IMR-90 (cell line): ENCODE results near the gene CLEC16A. TPM values are rescaled to one million over a fixed set of nuclear protein-coding genes. Genes with fewer than 3 reads are reported as not detected.

Experiments used
- ATAC-seq: fragments of 200-7000 bp; cut with Tn5 transposase; 2 replicates; pipeline ENCODE4 v1.9.1; 2020; ENCODE audit warnings: low read depth, mild to moderate bottlenecking, moderate library complexity
- BruUV-seq: library from RNA; stranded (reverse); fragments of 400-500 nt; replicated peaks from 2 replicates; lab custom pipeline; 2021; lab: Mats Ljungman, UMichigan
- CTCF ChIA-PET: fragments of 300-600 bp; formaldehyde crosslinking; extraction: SDS; loops from one replicate; lab custom pipeline; 2021; ENCODE audit warnings: antibody characterized with exemption; lab: Yijun Ruan, JAX
- POLR2A ChIA-PET: fragments of 300-600 bp; sonication (Branson Sonifier 250); formaldehyde crosslinking; loops from one replicate; lab custom pipeline; 2022; ENCODE audit warnings: antibody characterized with exemption; ENCODE audit not compliant: unreplicated experiment; lab: Charles Lee
- DNase-seq: peaks from one replicate; pipeline ENCODE4 v3.0.0; 2013
- H2AFZ ChIP-seq: replicated peaks from 2 replicates; pipeline ENCODE3; 2013; ENCODE audit warnings: low read length, mild to moderate bottlenecking; ENCODE audit not compliant: poor library complexity
- H2AK5ac ChIP-seq: 2 replicates; pipeline ENCODE4 v1.6.1; 2013; ENCODE audit warnings: low read depth, low read length, inconsistent platforms
- H2AK9ac ChIP-seq: replicated peaks from 2 replicates; pipeline ENCODE3; 2013; ENCODE audit warnings: mild to moderate bottlenecking, low read depth, low read length, moderate library complexity; ENCODE audit not compliant: poor library complexity
- H2BK120ac ChIP-seq: 2 replicates; pipeline ENCODE4 v1.6.1; 2013; ENCODE audit warnings: low read depth, low read length, inconsistent platforms
- H2BK15ac ChIP-seq: 3 replicates; pipeline ENCODE4 v1.6.1; 2013; ENCODE audit warnings: low read depth, low read length, inconsistent platforms
- H2BK20ac ChIP-seq: 2 replicates; pipeline ENCODE4 v1.6.1; 2013; ENCODE audit warnings: low read depth, mild to moderate bottlenecking, inconsistent platforms, low read length, moderate library complexity
- H2BK5ac ChIP-seq: 2 replicates; pipeline ENCODE4 v1.6.1; 2013; ENCODE audit warnings: mild to moderate bottlenecking, low read depth, low read length, inconsistent platforms; ENCODE audit not compliant: poor library complexity, severe bottlenecking
- H3K14ac ChIP-seq: replicated peaks from 2 replicates; pipeline ENCODE4 v1.6.1; 2013; ENCODE audit warnings: low read depth, low read length, inconsistent platforms
- H3K18ac ChIP-seq: 2 replicates; pipeline ENCODE4 v1.6.1; 2013; ENCODE audit warnings: low read depth, low read length, control low read depth
- H3K23ac ChIP-seq: 2 replicates; pipeline ENCODE4 v1.6.1; 2013; ENCODE audit warnings: low read depth, low read length, inconsistent platforms
- H3K27ac ChIP-seq: 2 replicates; pipeline ENCODE4 v1.5.1; 2013; ENCODE audit warnings: mild to moderate bottlenecking, control low read depth, low read length; ENCODE audit not compliant: insufficient read depth
- H3K27me3 ChIP-seq: 2 replicates; pipeline ENCODE4 v1.6.1; 2013; ENCODE audit warnings: low read length; ENCODE audit not compliant: control insufficient read depth, insufficient read depth
- H3K36me3 ChIP-seq: 2 replicates; pipeline ENCODE4 v1.6.1; 2013; ENCODE audit warnings: low read length, mixed read lengths; ENCODE audit not compliant: control insufficient read depth, insufficient read depth
- H3K4ac ChIP-seq: 2 replicates; pipeline ENCODE4 v1.6.1; 2013; ENCODE audit warnings: low read depth, low read length, inconsistent platforms
- H3K4me1 ChIP-seq: 2 replicates; pipeline ENCODE4 v1.6.1; 2013; ENCODE audit warnings: low read length, mixed read lengths; ENCODE audit not compliant: control insufficient read depth, insufficient read depth
- H3K4me2 ChIP-seq: 2 replicates; pipeline ENCODE4 v1.6.1; 2013; ENCODE audit warnings: low read depth, mild to moderate bottlenecking, control low read depth, low read length, moderate library complexity
- H3K4me3 ChIP-seq: 2 replicates; pipeline ENCODE4 v1.5.1; 2013; ENCODE audit warnings: low read depth, mild to moderate bottlenecking, control low read depth, low read length, moderate library complexity; ENCODE audit not compliant: insufficient read depth
- H3K56ac ChIP-seq: 2 replicates; pipeline ENCODE4 v1.6.1; 2013; ENCODE audit warnings: low read length, inconsistent platforms; ENCODE audit not compliant: insufficient read depth; ENCODE audit errors: extremely low read depth
- H3K79me1 ChIP-seq, 2 experiments: 2 replicates each; pipeline ENCODE4 v1.6.1; 2013; ENCODE audit warnings: low read length in 2 of 2, inconsistent platforms in 1 of 2, low read depth in 1 of 2
- H3K9ac ChIP-seq: 2 replicates; pipeline ENCODE4 v1.6.1; 2013; ENCODE audit warnings: low read depth, low read length, control low read depth
- H3K9me1 ChIP-seq: 2 replicates; pipeline ENCODE4 v1.6.1; 2013; ENCODE audit warnings: low read length, inconsistent platforms; ENCODE audit not compliant: insufficient read depth
- H3K9me3 ChIP-seq: 2 replicates; pipeline ENCODE4 v1.6.1; 2013; ENCODE audit warnings: low read length; ENCODE audit not compliant: control insufficient read depth, insufficient read depth
- H4K20me1 ChIP-seq: 2 replicates; pipeline ENCODE4 v1.6.1; 2013; ENCODE audit warnings: low read length, inconsistent platforms; ENCODE audit not compliant: insufficient read depth
- H4K5ac ChIP-seq: 2 replicates; pipeline ENCODE4 v1.6.1; 2013; ENCODE audit warnings: mild to moderate bottlenecking, low read depth, low read length, control low read depth
- H4K8ac ChIP-seq, 2 experiments: 2 replicates each; pipeline ENCODE4 v1.6.1; 2013; ENCODE audit warnings: low read depth in 2 of 2, low read length in 2 of 2, control low read depth in 1 of 2, inconsistent platforms in 1 of 2
- H4K91ac ChIP-seq: 2 replicates; pipeline ENCODE4 v1.6.1; 2013; ENCODE audit warnings: low read depth, low read length, inconsistent platforms; ENCODE audit not compliant: insufficient read depth
- BHLHE40 ChIP-seq: fragments of 150-350 bp; IDR thresholded peaks from 2 replicates; pipeline ENCODE4 v1.6.1; 2016; ENCODE audit warnings: mild to moderate bottlenecking, low read depth, low read length
- CEBPB ChIP-seq: IDR thresholded peaks from 2 replicates; pipeline ENCODE4 v1.6.1; 2012; ENCODE audit warnings: low read depth, low read length, improper control_type of control experiment
- CHD1 ChIP-seq: IDR thresholded peaks from 2 replicates; pipeline ENCODE4 v1.6.1; 2012; ENCODE audit warnings: low read depth, low read length, improper control_type of control experiment
- CTCF ChIP-seq: conservative IDR thresholded peaks from 2 replicates; pipeline ENCODE4 v1.5.1; 2012; ENCODE audit warnings: mild to moderate bottlenecking, low read depth, low read length, improper control_type of control experiment
- ELK1 ChIP-seq: fragments of 150-350 bp; IDR thresholded peaks from 2 replicates; pipeline ENCODE4 v1.6.1; 2016; ENCODE audit warnings: low read depth, mild to moderate bottlenecking, low read length, moderate library complexity, borderline replicate concordance
- FOS ChIP-seq: fragments of 150-350 bp; IDR thresholded peaks from 2 replicates; pipeline ENCODE4 v1.6.1; 2016; ENCODE audit warnings: low read depth, low read length
- MAFK ChIP-seq: IDR thresholded peaks from 2 replicates; pipeline ENCODE4 v1.6.1; 2012; ENCODE audit warnings: low read depth, low read length, improper control_type of control experiment
- MAZ ChIP-seq: IDR thresholded peaks from 2 replicates; pipeline ENCODE4 v1.6.1; 2012; ENCODE audit warnings: low read depth, mild to moderate bottlenecking, low read length, improper control_type of control experiment, moderate library complexity, borderline replicate concordance
- MXI1 ChIP-seq: IDR thresholded peaks from 2 replicates; pipeline ENCODE4 v1.6.1; 2012; ENCODE audit warnings: low read depth, mild to moderate bottlenecking, low read length, moderate library complexity, borderline replicate concordance
- NFE2L2 ChIP-seq: fragments of 150-350 bp; IDR thresholded peaks from 2 replicates; pipeline ENCODE4 v1.6.1; 2016; ENCODE audit warnings: low read depth, mild to moderate bottlenecking, low read length
- POLR2A ChIP-seq: IDR thresholded peaks from 2 replicates; pipeline ENCODE4 v1.6.1; 2012; ENCODE audit warnings: mild to moderate bottlenecking, low read depth, low read length
- RAD21 ChIP-seq: IDR thresholded peaks from 2 replicates; pipeline ENCODE4 v1.6.1; 2012; ENCODE audit warnings: low read length, improper control_type of control experiment
- RFX5 ChIP-seq: IDR thresholded peaks from 2 replicates; pipeline ENCODE4 v1.8.0; 2012; ENCODE audit warnings: low read depth, mild to moderate bottlenecking, low read length, moderate library complexity
- SMC3 ChIP-seq: fragments of 150-350 bp; IDR thresholded peaks from 2 replicates; pipeline ENCODE4 v1.6.1; 2016; ENCODE audit warnings: low read depth, mild to moderate bottlenecking, antibody characterized with exemption, low read length, moderate library complexity
- WGBS, 2 experiments: methylation state at CpG; one replicate each; pipeline versions ENCODE4 v1.1.5 to v1.1.7; 2013; ENCODE audit warnings: missing lambda C conversion rate in 2 of 2; ENCODE audit not compliant: insufficient read length in 1 of 2; ENCODE audit errors: extremely low coverage in 2 of 2; 5-methylcytosine and 5-hydroxymethylcytosine counted together
- dilution Hi-C: fragments of 300-500 bp; cut with HindIII; formaldehyde crosslinking; loops from one replicate; pipeline ENCODE4 v1.14.3; 2018; ENCODE audit warnings: low sequenced_read_pairs; ENCODE audit not compliant: unreplicated experiment
- in situ Hi-C: fragments of 300-500 bp; cut with MboI; formaldehyde crosslinking; loops from 3 replicates; pipeline ENCODE4 v1.14.3; 2019; ENCODE audit warnings: low sequenced_read_pairs, inconsistent platforms, mixed read lengths
- intact Hi-C: fragments of 100-400 bp; cut with micrococcal nuclease; formaldehyde crosslinking; loops from 2 replicates; pipeline ENCODE4 v1.10.0; 2022
- polyA plus RNA-seq, 3 experiments: library from polyadenylated mRNA; depleted of rRNA; stranded (reverse); fragments of >200 nt; gene quantifications; 2 replicates each; pipeline ENCODE4 v1.2.3, GENCODE V29; 2012; ENCODE audit warnings: low replicate concordance in 1 of 3
- total RNA-seq: library from RNA; depleted of rRNA; stranded (reverse); fragments of >200 nt; gene quantifications from 2 replicates; pipeline ENCODE4 v1.2.3, GENCODE V29; 2012
- TF ChIP-seq, protein P1 (sequence below): fragments of 150-350 bp; IDR thresholded peaks from 2 replicates; pipeline ENCODE4 v1.6.1; 2017; ENCODE audit warnings: mild to moderate bottlenecking, antibody characterized with exemption, low read length, low read depth

CLEC16A gene
- total and polyA plus RNA-seq, 2 of the 4 experiments (the other 2 are of a cell fraction): 15.9 to 16.5 TPM

- CTCF ChIA-PET: no interaction called here
- DNase-seq (no peak), ATAC-seq (no peak)
- H2BK15ac ChIP-seq: no peak overlapping the region
- no peak overlapping the region for H2BK120ac ChIP-seq
- no peak overlapping the region for H3K18ac ChIP-seq
- H3K4me1 ChIP-seq: peaks cover 5% of the 10 kb centered on the region
- peaks cover 12% of the 10 kb centered on the region for H4K20me1 ChIP-seq
- POLR2A ChIA-PET: no interaction called here
- no peak overlapping the region for H2AK9ac ChIP-seq
- no peaks in the 10 kb centered on the region for H3K9me1 ChIP-seq
- no peak overlapping the region for H3K4ac ChIP-seq
- WGBS, 2 experiments: no CpG with 5 or more reads among the region's 4 CpGs
- H2AFZ ChIP-seq: no peak overlapping the region
- H3K27me3 ChIP-seq: no peaks in the 10 kb centered on the region
- H3K23ac ChIP-seq: no peak overlapping the region
- H4K91ac ChIP-seq: no peak overlapping the region
- intact Hi-C loops: no loop called here
- no peak overlapping the region for H3K4me2 ChIP-seq
- no peak overlapping the region for H4K8ac ChIP-seq
- no peak overlapping the region for H2BK20ac ChIP-seq
- H2BK5ac ChIP-seq: no peak overlapping the region
- H3K79me1 ChIP-seq: peaks cover 7 to 15% of the 10 kb centered on the region in 2 experiments
- peaks cover 42% of the 10 kb centered on the region for H3K36me3 ChIP-seq
- no peak overlapping the region for H3K56ac ChIP-seq
- dilution Hi-C loops: no loop called here
- TF ChIP-seq MAFK (no peak), FOS (no peak), ELK1 (no peak), POLR2A (no peak), RFX5 (no peak), CTCF (no peak), SMC3 (no peak), MXI1 (no peak), NFE2L2 (no peak), BHLHE40 (no peak), RAD21 (no peak), MAZ (no peak), CHD1 (no peak), CEBPB (no peak)
- TF ChIP-seq, protein P1, sequence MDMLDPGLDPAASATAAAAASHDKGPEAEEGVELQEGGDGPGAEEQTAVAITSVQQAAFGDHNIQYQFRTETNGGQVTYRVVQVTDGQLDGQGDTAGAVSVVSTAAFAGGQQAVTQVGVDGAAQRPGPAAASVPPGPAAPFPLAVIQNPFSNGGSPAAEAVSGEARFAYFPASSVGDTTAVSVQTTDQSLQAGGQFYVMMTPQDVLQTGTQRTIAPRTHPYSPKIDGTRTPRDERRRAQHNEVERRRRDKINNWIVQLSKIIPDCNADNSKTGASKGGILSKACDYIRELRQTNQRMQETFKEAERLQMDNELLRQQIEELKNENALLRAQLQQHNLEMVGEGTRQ: no peak
- in situ Hi-C loops: loop anchor here (25.0 kb wide), 1 partner anchor 1814 kb away; no protein-coding TSS in a partner anchor
- no peak overlapping the region for H3K4me3 ChIP-seq
- no peak overlapping the region for H3K14ac ChIP-seq
- H3K9me3 ChIP-seq: no peaks in the 10 kb centered on the region
- no peak overlapping the region for H3K9ac ChIP-seq
- H2AK5ac ChIP-seq: no peak overlapping the region
- no peak overlapping the region for H4K5ac ChIP-seq
- BruUV-seq: no TSS peak
- no peak overlapping the region for H3K27ac ChIP-seq
Measured at GRCh38 chr16:10926094-10926493, 18.3 kb upstream of the CLEC16A start.
